ENCODE data around the gene ATF6. TPM values are rescaled to one million over a fixed set of nuclear protein-coding genes. Genes with fewer than 3 reads are reported as not detected.

Gene ATF6
- total RNA-seq, 1 experiment from 2014 or later, result 16.4 TPM

- no TSS peak for BruUV-seq (replicated peaks)
- Histone ChIP-seq H3K9me3 (ENCODE audit: control insufficient read depth, insufficient read depth, low read depth, low read length) (no peaks in the 10 kb centered on the region), H3K4me3 (ENCODE audit: low read depth in 2 of 2, low read length in 2 of 2) (no peak overlapping the region), H3K4me1 (ENCODE audit: control insufficient read depth, insufficient read depth, low read length) (no peaks in the 10 kb centered on the region; the same call in 1 of the 2 replicates), H3K36me3 (ENCODE audit: control insufficient read depth, insufficient read depth, low read length) (no peaks in the 10 kb centered on the region), H3K27me3 (ENCODE audit: control insufficient read depth, insufficient read depth, low read length) (no peaks in the 10 kb centered on the region), H3K27ac (ENCODE audit: low read length) (no peak overlapping the region)
- in situ Hi-C loops (cut with HindIII; ENCODE audit: low pct_unique_long_range_greater_than_20kb, low sequenced_read_pairs), result no loop called here
- POLR2A ChIA-PET, result no interaction called here
- no peak for TF ChIP-seq CTCF (IDR thresholded peaks at IDR 0.05)
- TF ChIP-seq, protein P1, sequence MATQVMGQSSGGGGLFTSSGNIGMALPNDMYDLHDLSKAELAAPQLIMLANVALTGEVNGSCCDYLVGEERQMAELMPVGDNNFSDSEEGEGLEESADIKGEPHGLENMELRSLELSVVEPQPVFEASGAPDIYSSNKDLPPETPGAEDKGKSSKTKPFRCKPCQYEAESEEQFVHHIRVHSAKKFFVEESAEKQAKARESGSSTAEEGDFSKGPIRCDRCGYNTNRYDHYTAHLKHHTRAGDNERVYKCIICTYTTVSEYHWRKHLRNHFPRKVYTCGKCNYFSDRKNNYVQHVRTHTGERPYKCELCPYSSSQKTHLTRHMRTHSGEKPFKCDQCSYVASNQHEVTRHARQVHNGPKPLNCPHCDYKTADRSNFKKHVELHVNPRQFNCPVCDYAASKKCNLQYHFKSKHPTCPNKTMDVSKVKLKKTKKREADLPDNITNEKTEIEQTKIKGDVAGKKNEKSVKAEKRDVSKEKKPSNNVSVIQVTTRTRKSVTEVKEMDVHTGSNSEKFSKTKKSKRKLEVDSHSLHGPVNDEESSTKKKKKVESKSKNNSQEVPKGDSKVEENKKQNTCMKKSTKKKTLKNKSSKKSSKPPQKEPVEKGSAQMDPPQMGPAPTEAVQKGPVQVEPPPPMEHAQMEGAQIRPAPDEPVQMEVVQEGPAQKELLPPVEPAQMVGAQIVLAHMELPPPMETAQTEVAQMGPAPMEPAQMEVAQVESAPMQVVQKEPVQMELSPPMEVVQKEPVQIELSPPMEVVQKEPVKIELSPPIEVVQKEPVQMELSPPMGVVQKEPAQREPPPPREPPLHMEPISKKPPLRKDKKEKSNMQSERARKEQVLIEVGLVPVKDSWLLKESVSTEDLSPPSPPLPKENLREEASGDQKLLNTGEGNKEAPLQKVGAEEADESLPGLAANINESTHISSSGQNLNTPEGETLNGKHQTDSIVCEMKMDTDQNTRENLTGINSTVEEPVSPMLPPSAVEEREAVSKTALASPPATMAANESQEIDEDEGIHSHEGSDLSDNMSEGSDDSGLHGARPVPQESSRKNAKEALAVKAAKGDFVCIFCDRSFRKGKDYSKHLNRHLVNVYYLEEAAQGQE (IDR thresholded peaks at IDR 0.05; ENCODE audit: insufficient read depth in 1 of 2, low read depth in 2 of 2, low read length in 1 of 2), result no peak
- no peak for TF ChIP-seq SIN3A (IDR thresholded peaks at IDR 0.05; ENCODE audit: borderline replicate concordance, insufficient read depth, low read depth, low read length)
- no peak for TF ChIP-seq POLR2AphosphoS5 (IDR thresholded peaks at IDR 0.05; ENCODE audit: low read depth, low read length)
- no peak for TF ChIP-seq TCF7L2 (IDR thresholded peaks at IDR 0.05; ENCODE audit: low read depth, low read length)
- DNase-seq (ENCODE audit: low read depth, low spot score) (no peak), ATAC-seq (no peak)
- CTCF ChIA-PET, result no interaction called here
- intact Hi-C loops (cut with micrococcal nuclease; ENCODE audit: unreplicated experiment), result no loop called here
These were observed 124.5 kb downstream of the ATF6 start for GRCh38 chr1:161890574-161890973.

DNA sequence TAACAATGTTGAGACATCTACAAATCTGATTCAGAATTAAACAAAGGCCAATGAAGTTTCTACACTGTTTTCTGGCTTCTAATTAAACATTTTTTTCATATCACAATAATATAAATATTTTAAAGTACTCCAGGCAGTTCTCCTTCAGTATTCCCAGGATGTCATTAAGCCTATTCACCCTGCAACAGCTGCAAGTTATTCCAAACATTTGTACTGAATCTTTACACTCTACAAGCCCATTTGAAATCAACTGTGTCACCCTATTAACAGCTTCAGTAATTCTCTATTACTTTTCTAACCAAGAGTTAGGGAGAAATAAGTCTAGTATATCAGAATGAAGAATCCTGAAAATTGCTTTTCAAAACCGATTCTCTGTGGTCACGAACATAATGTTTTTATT, 133.0 kb downstream of the ATF6 start:
- in situ Hi-C loops (cut with HindIII; ENCODE audit: low pct_unique_long_range_greater_than_20kb, low sequenced_read_pairs), result no loop called here
- CTCF ChIA-PET, result interaction anchor here (0.6 kb wide), 1 partner anchor 16 kb away, joined by 3 read pairs; no protein-coding TSS in a partner anchor

More for the DNA sequence above, 133.0 kb downstream of the ATF6 start:
- Histone ChIP-seq H3K27me3 (ENCODE audit: control insufficient read depth, insufficient read depth, low read length) (no peaks in the 10 kb centered on the region), H3K4me3 (ENCODE audit: low read depth in 2 of 2, low read length in 2 of 2) (no peak overlapping the region), H3K36me3 (ENCODE audit: control insufficient read depth, insufficient read depth, low read length) (no peaks in the 10 kb centered on the region), H3K27ac (ENCODE audit: low read length) (no peak overlapping the region), H3K4me1 (ENCODE audit: control insufficient read depth, insufficient read depth, low read length) (no peaks in the 10 kb centered on the region), H3K9me3 (ENCODE audit: control insufficient read depth, insufficient read depth, low read depth, low read length) (no peaks in the 10 kb centered on the region)
- DNase-seq (ENCODE audit: low read depth, low spot score), result no peak
- TF ChIP-seq, protein P1 (IDR thresholded peaks at IDR 0.05; ENCODE audit: insufficient read depth in 1 of 2, low read depth in 2 of 2, low read length in 1 of 2), result no peak
- TF ChIP-seq CTCF (IDR thresholded peaks at IDR 0.05) (no peak), POLR2AphosphoS5 (IDR thresholded peaks at IDR 0.05; ENCODE audit: low read depth, low read length) (no peak), SIN3A (IDR thresholded peaks at IDR 0.05; ENCODE audit: borderline replicate concordance, insufficient read depth, low read depth, low read length) (no peak), TCF7L2 (IDR thresholded peaks at IDR 0.05; ENCODE audit: low read depth, low read length) (no peak)
- POLR2A ChIA-PET, result interaction anchor here (0.7 kb wide), 1 partner anchor 14 kb away, joined by 3 read pairs; no protein-coding TSS in a partner anchor
- BruUV-seq (replicated peaks), result no TSS peak
- no peak for ATAC-seq
- intact Hi-C loops (cut with micrococcal nuclease; ENCODE audit: unreplicated experiment), result no loop called here

Measured in Panc1 (cell line).